HL-60 (cell line): ENCODE data around the gene MLLT3.
A peak's percentile ranks its signal among the peaks of the same experiment; 100 is the strongest.

Source experiments
- DNase-seq, 2 experiments: peaks; one replicate each; pipeline ENCODE4 v3.0.0-alpha.2; 2010 to 2020; ENCODE audit warnings: low read depth in 1 of 2, low spot score in 1 of 2
- H3K27ac ChIP-seq: fragments of 250-450 bp; sonication (Bioruptor Pico); replicated peaks from 2 replicates; pipeline ENCODE4 v1.5.1; 2020; ENCODE audit warnings: mild to moderate bottlenecking, moderate library complexity
- H3K27me3 ChIP-seq: fragments of 250-450 bp; sonication (Bioruptor Pico); 2 replicates; pipeline ENCODE4 v1.5.1; 2021; ENCODE audit warnings: mild to moderate bottlenecking, moderate library complexity; ENCODE audit not compliant: insufficient read depth, poor library complexity, severe bottlenecking
- H3K4me3 ChIP-seq: replicated peaks from 2 replicates; pipeline ENCODE4 v1.5.1; 2011; ENCODE audit warnings: mild to moderate bottlenecking, control low read depth, low read length; ENCODE audit not compliant: insufficient read depth
- GABPA ChIP-seq: IDR thresholded peaks from 2 replicates; pipeline ENCODE4 v1.6.1; 2012; ENCODE audit warnings: low read depth
- POLR2AphosphoS5 ChIP-seq: IDR thresholded peaks from 2 replicates; pipeline ENCODE4 v1.6.1; 2012; ENCODE audit warnings: low read depth
- SPI1 ChIP-seq: IDR thresholded peaks from 2 replicates; pipeline ENCODE4 v1.6.1; 2012; ENCODE audit warnings: low read depth, mild to moderate bottlenecking, borderline replicate concordance
- TF ChIP-seq, protein P1 (sequence below): IDR thresholded peaks from one replicate; pipeline ENCODE4 v1.5.1; 2011; ENCODE audit warnings: low read length, control low read depth, inconsistent platforms; ENCODE audit not compliant: insufficient read depth
- TF ChIP-seq, protein P2 (sequence below): IDR thresholded peaks from 2 replicates; pipeline ENCODE4 v1.6.1; 2012; ENCODE audit warnings: low read depth; ENCODE audit not compliant: insufficient replicate concordance

Gene MLLT3

DNA sequence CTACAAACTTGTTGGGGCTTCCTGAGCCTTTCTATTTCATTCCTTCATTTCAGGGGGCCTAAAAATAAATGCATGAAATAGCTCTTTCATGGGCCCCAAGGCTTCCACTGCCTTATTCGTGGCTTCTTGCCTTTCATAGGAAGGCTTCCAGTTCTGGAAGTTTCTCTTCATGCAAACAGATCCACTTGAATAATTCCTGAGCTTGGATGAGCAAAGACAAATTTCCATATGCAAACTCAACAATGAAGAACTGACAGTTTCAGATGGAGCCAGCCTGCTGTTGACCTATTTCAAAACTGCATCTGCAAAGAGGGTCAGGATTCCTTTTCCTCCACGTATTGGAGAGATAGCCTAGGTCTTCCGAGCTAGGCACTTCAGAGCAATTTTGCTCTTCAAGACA, 142.1 kb downstream of the MLLT3 start:
- DNase-seq: no peak
- Histone ChIP-seq H3K27ac (no peak overlapping the region), H3K4me3 (no peak overlapping the region), H3K27me3 (no peaks in the 10 kb centered on the region)
- TF ChIP-seq, protein P1, sequence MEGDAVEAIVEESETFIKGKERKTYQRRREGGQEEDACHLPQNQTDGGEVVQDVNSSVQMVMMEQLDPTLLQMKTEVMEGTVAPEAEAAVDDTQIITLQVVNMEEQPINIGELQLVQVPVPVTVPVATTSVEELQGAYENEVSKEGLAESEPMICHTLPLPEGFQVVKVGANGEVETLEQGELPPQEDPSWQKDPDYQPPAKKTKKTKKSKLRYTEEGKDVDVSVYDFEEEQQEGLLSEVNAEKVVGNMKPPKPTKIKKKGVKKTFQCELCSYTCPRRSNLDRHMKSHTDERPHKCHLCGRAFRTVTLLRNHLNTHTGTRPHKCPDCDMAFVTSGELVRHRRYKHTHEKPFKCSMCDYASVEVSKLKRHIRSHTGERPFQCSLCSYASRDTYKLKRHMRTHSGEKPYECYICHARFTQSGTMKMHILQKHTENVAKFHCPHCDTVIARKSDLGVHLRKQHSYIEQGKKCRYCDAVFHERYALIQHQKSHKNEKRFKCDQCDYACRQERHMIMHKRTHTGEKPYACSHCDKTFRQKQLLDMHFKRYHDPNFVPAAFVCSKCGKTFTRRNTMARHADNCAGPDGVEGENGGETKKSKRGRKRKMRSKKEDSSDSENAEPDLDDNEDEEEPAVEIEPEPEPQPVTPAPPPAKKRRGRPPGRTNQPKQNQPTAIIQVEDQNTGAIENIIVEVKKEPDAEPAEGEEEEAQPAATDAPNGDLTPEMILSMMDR: no peak
- TF ChIP-seq GABPA: no peak
- no peak for TF ChIP-seq SPI1
- TF ChIP-seq POLR2AphosphoS5: no peak
- TF ChIP-seq, protein P2, sequence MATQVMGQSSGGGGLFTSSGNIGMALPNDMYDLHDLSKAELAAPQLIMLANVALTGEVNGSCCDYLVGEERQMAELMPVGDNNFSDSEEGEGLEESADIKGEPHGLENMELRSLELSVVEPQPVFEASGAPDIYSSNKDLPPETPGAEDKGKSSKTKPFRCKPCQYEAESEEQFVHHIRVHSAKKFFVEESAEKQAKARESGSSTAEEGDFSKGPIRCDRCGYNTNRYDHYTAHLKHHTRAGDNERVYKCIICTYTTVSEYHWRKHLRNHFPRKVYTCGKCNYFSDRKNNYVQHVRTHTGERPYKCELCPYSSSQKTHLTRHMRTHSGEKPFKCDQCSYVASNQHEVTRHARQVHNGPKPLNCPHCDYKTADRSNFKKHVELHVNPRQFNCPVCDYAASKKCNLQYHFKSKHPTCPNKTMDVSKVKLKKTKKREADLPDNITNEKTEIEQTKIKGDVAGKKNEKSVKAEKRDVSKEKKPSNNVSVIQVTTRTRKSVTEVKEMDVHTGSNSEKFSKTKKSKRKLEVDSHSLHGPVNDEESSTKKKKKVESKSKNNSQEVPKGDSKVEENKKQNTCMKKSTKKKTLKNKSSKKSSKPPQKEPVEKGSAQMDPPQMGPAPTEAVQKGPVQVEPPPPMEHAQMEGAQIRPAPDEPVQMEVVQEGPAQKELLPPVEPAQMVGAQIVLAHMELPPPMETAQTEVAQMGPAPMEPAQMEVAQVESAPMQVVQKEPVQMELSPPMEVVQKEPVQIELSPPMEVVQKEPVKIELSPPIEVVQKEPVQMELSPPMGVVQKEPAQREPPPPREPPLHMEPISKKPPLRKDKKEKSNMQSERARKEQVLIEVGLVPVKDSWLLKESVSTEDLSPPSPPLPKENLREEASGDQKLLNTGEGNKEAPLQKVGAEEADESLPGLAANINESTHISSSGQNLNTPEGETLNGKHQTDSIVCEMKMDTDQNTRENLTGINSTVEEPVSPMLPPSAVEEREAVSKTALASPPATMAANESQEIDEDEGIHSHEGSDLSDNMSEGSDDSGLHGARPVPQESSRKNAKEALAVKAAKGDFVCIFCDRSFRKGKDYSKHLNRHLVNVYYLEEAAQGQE: no peak

DNA sequence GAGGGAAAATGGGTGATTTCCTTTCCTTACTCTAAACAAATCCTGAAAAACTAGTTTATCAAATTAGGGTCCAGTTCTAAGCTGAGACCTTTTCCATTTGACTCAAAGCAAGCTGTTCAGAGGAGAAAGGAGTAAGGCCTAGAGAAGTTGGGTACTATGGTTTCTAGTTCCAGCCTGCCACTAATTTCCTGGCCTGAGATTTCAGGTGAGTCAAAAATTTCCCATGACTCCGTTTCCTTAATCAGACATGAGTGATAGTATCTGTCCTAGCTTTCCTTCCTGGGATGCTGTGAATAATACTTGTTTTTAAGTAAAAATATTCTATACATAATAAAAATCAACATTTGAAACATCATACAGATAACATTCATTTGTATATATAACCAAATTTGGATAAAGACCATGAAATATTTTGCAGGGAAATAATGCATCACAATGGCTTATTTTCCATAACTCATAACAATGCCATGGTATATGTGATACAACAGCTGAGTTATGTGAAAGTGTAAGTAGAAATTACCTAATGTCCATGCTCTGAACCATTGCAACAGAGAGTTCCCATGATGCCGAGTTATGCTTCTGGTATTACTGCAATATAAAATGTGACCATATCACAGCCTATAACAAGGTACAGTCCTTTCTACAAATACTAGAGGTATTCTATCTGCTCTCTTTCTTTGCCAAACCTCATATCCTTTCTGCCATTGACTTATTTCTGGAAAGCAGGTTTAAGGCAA, 142.7 kb downstream of the MLLT3 start:
- no peak overlapping the region for H3K27ac ChIP-seq
- no peak for TF ChIP-seq POLR2AphosphoS5
- no peak for TF ChIP-seq SPI1
- TF ChIP-seq, protein P1: no peak
- TF ChIP-seq, protein P2: no peak
- no peak for TF ChIP-seq GABPA
- peak in 1 of 2 experiments; percentile 1 for DNase-seq
- no peaks in the 10 kb centered on the region for H3K27me3 ChIP-seq
- no peak overlapping the region for H3K4me3 ChIP-seq

DNA sequence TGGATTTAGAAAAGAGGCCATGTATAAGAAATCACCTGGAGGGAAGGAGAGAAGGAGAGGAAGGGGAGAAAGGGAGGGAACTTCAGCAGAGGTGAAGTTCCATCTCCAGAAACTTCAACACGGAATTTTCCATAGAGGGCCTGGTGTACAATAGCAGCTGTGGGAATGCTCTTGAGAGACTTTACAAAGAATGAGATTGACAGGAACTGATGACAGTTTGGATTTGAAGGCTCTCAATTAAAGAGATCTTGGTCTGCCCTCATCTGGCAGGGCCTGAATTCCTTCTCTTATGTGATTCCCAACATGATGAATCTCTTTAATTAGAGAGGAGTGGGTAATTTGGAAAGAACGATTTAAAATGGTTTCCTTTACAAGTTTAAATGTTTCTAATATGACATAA, 143.5 kb downstream of the MLLT3 start:
- no peak for DNase-seq
- TF ChIP-seq GABPA: no peak
- no peak for TF ChIP-seq POLR2AphosphoS5
- TF ChIP-seq SPI1: no peak
- TF ChIP-seq, protein P2: no peak
- TF ChIP-seq, protein P1: no peak
- Histone ChIP-seq H3K27me3 (no peaks in the 10 kb centered on the region), H3K27ac (no peak overlapping the region), H3K4me3 (no peak overlapping the region)
